ENCODE data around the gene TSPAN32. TPM values are rescaled to one million over a fixed set of nuclear protein-coding genes. Genes with fewer than 3 reads are reported as not detected.

The TSPAN32 gene
- total and polyA plus RNA-seq, 2 donors (not counting 1 experiment from before 2014, with no cell fraction given), result 0.17 TPM; not detected in 1

DNA sequence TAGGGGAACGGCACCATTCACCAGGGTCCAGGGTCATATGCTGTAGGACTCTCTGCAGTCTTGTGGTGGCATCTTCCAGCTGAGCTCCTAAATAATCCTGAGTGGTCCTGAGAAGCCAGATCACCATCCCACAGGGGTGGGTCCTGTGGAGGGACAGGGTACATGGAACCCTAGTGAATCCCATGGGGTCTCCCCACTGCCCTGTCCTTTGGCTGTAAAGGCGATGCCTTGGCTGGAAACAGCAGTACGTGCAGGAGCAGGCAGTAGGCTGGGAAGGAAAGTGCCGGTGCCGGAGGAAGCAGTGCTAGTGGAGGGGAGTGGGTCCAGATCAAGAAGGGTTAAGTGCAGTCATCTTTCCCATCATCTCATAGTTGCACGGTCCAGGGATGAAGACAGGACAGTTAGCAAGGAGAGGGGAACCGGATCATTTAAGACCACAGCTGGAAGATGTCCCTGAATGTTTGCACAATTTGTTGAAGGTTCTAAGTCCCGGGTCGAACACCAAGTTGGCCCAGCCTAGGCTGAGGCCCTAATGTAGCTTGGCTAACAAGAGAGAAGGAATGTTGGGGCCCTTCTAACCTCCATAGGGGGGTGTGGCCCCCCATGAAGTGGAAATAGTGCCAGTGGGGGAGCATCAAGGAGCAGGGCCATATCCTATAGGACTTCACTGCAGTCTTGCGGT, 18.1 kb downstream of the TSPAN32 start:
- H3K4me3 ChIP-seq (replicated peaks in 1 of 4; ENCODE audit: control extremely low read depth in 1 of 4, insufficient read depth in 1 of 4, low read depth in 3 of 4, low read length in 4 of 4), result no peak overlapping the region
- TF ChIP-seq EZH2 (IDR thresholded peaks at IDR 0.05; ENCODE audit: low read length, missing control alignments), result no peak
- TF ChIP-seq, protein P1, sequence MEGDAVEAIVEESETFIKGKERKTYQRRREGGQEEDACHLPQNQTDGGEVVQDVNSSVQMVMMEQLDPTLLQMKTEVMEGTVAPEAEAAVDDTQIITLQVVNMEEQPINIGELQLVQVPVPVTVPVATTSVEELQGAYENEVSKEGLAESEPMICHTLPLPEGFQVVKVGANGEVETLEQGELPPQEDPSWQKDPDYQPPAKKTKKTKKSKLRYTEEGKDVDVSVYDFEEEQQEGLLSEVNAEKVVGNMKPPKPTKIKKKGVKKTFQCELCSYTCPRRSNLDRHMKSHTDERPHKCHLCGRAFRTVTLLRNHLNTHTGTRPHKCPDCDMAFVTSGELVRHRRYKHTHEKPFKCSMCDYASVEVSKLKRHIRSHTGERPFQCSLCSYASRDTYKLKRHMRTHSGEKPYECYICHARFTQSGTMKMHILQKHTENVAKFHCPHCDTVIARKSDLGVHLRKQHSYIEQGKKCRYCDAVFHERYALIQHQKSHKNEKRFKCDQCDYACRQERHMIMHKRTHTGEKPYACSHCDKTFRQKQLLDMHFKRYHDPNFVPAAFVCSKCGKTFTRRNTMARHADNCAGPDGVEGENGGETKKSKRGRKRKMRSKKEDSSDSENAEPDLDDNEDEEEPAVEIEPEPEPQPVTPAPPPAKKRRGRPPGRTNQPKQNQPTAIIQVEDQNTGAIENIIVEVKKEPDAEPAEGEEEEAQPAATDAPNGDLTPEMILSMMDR (conservative IDR thresholded peaks at IDR 0.05 in 1 of 2, IDR thresholded peaks at IDR 0.05 in 1 of 2; ENCODE audit: low read depth in 1 of 2, low read length in 2 of 2), result no peak
- H4K20me1 ChIP-seq (ENCODE audit: control insufficient read depth, extremely low read depth, insufficient read depth, low read length), result no peaks in the 10 kb centered on the region
- no peaks in the 10 kb centered on the region for H3K9me3 ChIP-seq (ENCODE audit: control insufficient read depth, insufficient read depth, low read depth, low read length)
- H3K36me3 ChIP-seq (ENCODE audit: control insufficient read depth, insufficient read depth, low read length), result no peaks in the 10 kb centered on the region
- no peaks in the 10 kb centered on the region for H3K4me1 ChIP-seq (ENCODE audit: control insufficient read depth, extremely low read depth, insufficient read depth, low read length)
- no peak overlapping the region for H3K27ac ChIP-seq (ENCODE audit: insufficient read depth, low read length)
- no peak overlapping the region for H3K4me2 ChIP-seq (ENCODE audit: extremely low read depth, insufficient read depth, low read length)
- H2AFZ ChIP-seq (ENCODE audit: low read length), result no peak overlapping the region
- H3K79me2 ChIP-seq (ENCODE audit: control insufficient read depth, insufficient read depth, low read length), result no peaks in the 10 kb centered on the region
- no peak for DNase-seq (ENCODE audit: low read depth in 2 of 2)
- no peak overlapping the region for H3K9ac ChIP-seq (ENCODE audit: insufficient read depth, low read length)
- H3K27me3 ChIP-seq (ENCODE audit: control insufficient read depth, insufficient read depth, low read length), result no peaks in the 10 kb centered on the region

DNA sequence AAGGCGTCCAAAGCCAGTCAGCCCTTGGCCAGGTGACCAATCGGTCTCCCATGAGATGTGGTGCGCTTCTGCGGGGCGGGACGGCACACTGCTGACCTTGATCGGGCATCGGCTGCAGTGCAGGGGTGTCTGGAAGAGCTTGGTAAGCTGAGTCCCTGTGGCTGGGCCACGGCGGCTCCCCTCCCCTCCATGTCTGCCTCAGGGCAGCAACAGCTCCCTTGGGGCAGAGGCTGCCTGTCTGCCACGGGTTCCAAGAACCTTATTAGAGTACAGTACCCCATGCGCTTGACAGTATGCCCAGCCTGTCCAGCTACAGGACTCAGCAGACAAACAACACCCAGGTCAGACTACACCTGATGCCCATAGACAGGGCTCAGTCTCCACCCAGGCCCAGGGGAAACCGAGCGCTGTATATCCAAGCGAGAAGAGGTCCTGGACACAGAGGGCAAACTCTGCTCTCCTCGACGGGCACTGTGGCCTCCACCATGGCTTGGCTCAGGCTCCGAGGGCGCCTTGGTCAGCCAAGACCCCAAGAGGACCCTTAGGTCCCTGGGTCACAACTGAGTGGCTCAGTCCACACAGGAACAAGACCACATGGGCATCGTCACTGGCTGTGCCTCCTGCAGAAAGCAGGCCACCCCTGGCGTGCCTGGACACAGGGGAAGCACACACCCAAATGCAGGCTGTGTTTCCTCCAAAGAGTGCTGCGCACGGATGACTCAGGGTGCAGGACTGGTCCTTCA, 18.9 kb downstream of the TSPAN32 start:
- H3K4me1 ChIP-seq (ENCODE audit: control insufficient read depth, extremely low read depth, insufficient read depth, low read length), result no peaks in the 10 kb centered on the region
- H3K36me3 ChIP-seq (ENCODE audit: control insufficient read depth, insufficient read depth, low read length), result no peaks in the 10 kb centered on the region
- H2AFZ ChIP-seq (ENCODE audit: low read length), result no peak overlapping the region
- H3K9me3 ChIP-seq (ENCODE audit: control insufficient read depth, insufficient read depth, low read depth, low read length), result no peaks in the 10 kb centered on the region
- no peak overlapping the region for H3K4me2 ChIP-seq (ENCODE audit: extremely low read depth, insufficient read depth, low read length)
- no peak overlapping the region for H3K9ac ChIP-seq (ENCODE audit: insufficient read depth, low read length)
- H3K27me3 ChIP-seq (ENCODE audit: control insufficient read depth, insufficient read depth, low read length), result no peaks in the 10 kb centered on the region
- H3K79me2 ChIP-seq (ENCODE audit: control insufficient read depth, insufficient read depth, low read length), result no peaks in the 10 kb centered on the region
- no peak overlapping the region for H3K27ac ChIP-seq (ENCODE audit: insufficient read depth, low read length)
- no peak for DNase-seq (ENCODE audit: low read depth in 2 of 2)
- no peak overlapping the region for H3K4me3 ChIP-seq (replicated peaks in 1 of 4; ENCODE audit: control extremely low read depth in 1 of 4, insufficient read depth in 1 of 4, low read depth in 3 of 4, low read length in 4 of 4)
- no peaks in the 10 kb centered on the region for H4K20me1 ChIP-seq (ENCODE audit: control insufficient read depth, extremely low read depth, insufficient read depth, low read length)
- TF ChIP-seq, protein P1 (conservative IDR thresholded peaks at IDR 0.05 in 1 of 2, IDR thresholded peaks at IDR 0.05 in 1 of 2; ENCODE audit: low read depth in 1 of 2, low read length in 2 of 2), result no peak
- no peak for TF ChIP-seq EZH2 (IDR thresholded peaks at IDR 0.05; ENCODE audit: low read length, missing control alignments)

DNA sequence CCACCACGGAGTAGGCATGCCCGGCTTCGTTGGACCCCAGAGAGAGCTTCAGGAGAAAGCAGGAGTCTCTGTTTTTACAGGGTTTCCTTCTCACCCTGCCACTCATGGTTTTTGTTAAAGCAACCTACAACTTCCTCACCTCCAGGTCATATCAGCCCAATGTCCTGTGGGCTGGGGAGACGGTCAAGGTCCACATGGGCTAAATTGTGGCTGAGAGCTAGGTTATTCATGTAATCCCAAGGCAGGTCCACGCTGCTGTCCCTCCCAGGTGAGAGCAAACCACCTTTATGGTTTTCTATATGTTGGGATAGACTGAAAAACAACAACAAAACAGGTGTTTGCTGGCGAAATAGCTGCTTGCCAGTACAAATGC, 19.5 kb downstream of the TSPAN32 start:
- Histone ChIP-seq H2AFZ (ENCODE audit: low read length) (no peak overlapping the region), H3K9ac (ENCODE audit: insufficient read depth, low read length) (no peak overlapping the region), H3K9me3 (ENCODE audit: control insufficient read depth, insufficient read depth, low read depth, low read length) (no peaks in the 10 kb centered on the region), H3K27me3 (ENCODE audit: control insufficient read depth, insufficient read depth, low read length) (no peaks in the 10 kb centered on the region), H3K36me3 (ENCODE audit: control insufficient read depth, insufficient read depth, low read length) (no peaks in the 10 kb centered on the region), H3K4me2 (ENCODE audit: extremely low read depth, insufficient read depth, low read length) (no peak overlapping the region), H3K4me1 (ENCODE audit: control insufficient read depth, extremely low read depth, insufficient read depth, low read length) (no peaks in the 10 kb centered on the region), H4K20me1 (ENCODE audit: control insufficient read depth, extremely low read depth, insufficient read depth, low read length) (no peaks in the 10 kb centered on the region), H3K4me3 (replicated peaks in 1 of 4; ENCODE audit: control extremely low read depth in 1 of 4, insufficient read depth in 1 of 4, low read depth in 3 of 4, low read length in 4 of 4) (no peak overlapping the region), H3K27ac (ENCODE audit: insufficient read depth, low read length) (no peak overlapping the region), H3K79me2 (ENCODE audit: control insufficient read depth, insufficient read depth, low read length) (no peaks in the 10 kb centered on the region)
- no peak for DNase-seq (ENCODE audit: low read depth in 2 of 2)
- TF ChIP-seq, protein P1 (conservative IDR thresholded peaks at IDR 0.05 in 1 of 2, IDR thresholded peaks at IDR 0.05 in 1 of 2; ENCODE audit: low read depth in 1 of 2, low read length in 2 of 2), result no peak
- no peak for TF ChIP-seq EZH2 (IDR thresholded peaks at IDR 0.05; ENCODE audit: low read length, missing control alignments)

Measured in fibroblast of lung (primary cell).